Head of caudate nucleus (tissue), 42 donors: ENCODE data around the gene GRID1.

ENCODE experiments used
- DNase-seq, 42 donors: peaks; one replicate each; pipeline versions ENCODE4 v3.0.0 to v3.0.0-alpha.2; 2020 to 2021; ENCODE audit warnings: mixed read lengths in 7 of 42
- intact Hi-C: fragments of 100-400 bp; cut with DNase I; formaldehyde crosslinking; loops from one replicate; pipeline ENCODE4 v1.15.0; 2022

Gene GRID1

GRCh38 chr10:86025509-86025908, 341.1 kb downstream of the GRID1 start:
- no peak for DNase-seq
- intact Hi-C loops: no loop called here

DNA sequence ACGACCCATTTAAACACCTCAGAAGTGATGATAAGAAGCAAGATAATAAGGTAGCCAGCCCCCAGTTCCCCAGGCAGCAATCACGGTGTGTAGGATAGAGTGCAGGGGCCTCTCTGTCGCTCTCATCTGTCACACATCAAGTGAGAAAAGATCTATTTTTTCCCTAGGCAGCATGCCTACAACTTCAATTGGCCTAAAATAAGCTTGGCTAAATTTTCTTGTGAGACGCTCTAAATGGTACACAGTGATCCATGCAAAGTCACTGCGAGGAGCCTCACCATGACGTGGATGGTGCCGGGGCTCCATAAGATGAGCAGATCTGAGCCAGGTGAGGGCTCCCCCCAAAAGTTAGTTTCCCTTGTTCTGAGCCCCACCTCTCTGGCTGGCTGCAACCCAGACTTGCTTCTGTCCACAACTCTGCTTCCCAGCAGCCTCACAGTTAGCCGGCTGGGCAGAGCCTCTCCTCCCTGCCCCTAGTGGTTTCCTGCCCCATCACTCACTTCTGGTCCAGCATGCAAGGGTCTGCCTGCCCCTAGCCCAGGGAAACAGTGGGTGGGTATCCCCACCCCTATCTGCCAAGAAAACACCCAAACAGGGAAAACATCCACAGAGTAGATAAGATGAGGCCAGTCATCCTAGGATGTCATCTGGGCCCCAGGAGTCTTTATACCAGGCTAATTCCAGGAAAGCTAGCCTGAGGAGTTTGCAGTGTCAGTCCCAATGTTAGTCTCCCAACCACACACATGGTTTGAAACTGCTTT, 342.1 kb downstream of the GRID1 start:
- intact Hi-C loops: no loop called here

DNA sequence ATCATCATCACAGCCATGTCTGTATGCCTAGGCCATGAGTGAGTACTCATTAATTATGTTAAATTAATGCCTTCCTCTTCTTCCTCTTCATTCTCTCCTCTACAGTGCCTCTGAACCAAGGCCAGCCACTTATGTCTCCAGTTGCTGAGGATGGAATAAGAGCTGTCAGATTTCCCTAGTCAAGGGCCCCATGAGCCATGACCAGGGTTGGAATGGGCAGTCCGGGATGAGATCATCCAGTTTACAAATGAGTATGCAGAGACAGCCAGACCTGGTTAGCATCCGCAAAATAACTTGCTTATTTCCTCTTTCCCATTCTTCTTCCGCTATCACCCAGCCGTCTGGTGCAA, 342.7 kb downstream of the GRID1 start:
- intact Hi-C loops: no loop called here

More for the DNA sequence above, 342.1 kb downstream of the GRID1 start:
- DNase-seq: peak in 11 of 42 donors; percentile 16 to 65 (median 35)

GRCh38 chr10:86023336-86023735, 343.3 kb downstream of the GRID1 start:
- intact Hi-C loops: no loop called here
- no peak for DNase-seq

More for the DNA sequence above, 342.7 kb downstream of the GRID1 start:
- no peak for DNase-seq

- DNase-seq: no peak
- intact Hi-C loops: no loop called here
These were observed 343.7 kb downstream of the GRID1 start for GRCh38 chr10:86022906-86023305.

DNA sequence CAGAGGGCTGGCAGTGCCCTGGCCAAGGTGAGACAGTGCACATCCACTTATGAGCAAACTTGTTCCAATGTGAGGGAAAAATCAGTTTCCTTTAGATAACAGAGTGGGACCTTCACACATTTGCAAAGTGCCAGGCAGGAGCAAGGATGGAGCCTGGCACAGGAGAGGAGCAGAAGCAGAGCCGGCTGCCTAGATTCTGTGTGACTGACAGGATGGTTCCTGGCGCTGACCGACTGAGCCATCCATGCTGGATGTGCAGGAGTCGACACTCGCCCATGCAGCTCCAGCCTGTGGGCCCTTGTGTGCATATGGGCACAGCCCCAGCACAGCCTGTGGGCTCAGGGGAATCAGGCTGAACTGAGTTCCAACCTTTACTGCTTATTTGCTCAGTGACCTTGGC, 346.5 kb downstream of the GRID1 start:
- peak in 1 of 42 donors; percentile 38 for DNase-seq
- intact Hi-C loops: no loop called here

DNA sequence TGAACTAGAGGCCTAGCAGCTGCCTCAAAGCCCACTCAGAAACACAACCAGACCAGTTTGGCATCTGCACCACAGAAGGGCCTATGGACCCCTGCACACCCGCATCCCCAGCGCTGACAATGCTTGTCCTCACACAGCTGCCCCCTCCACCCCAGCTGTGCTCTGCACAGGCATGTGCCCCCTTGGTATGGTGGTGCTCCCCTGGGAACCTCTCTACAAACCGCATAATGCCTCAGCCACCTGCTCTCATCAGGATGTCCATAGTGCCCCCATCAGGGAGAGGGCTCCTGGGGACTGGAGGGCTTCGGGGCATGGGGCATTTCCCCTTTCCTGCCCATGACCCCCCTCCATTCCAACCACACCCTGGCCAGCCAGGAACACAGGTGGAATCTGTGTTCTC, 347.5 kb downstream of the GRID1 start:
- intact Hi-C loops: no loop called here
- no peak for DNase-seq

DNA sequence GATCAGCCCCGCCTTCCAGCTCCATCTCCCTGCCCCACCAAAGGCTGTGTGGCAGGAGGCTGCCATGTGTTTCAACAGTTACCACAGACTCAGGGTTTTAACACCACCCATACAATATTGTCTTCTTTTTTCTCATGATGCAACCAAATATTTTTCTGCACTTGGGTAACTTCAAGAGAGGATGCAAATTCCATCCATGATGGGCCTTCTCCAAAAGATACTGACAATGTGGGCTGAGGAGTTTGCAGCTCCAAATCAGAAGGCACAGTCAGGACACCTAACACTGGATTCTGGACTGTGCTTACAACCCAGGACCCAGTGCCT, 347.9 kb downstream of the GRID1 start:
- intact Hi-C loops: no loop called here
- DNase-seq: no peak

DNA sequence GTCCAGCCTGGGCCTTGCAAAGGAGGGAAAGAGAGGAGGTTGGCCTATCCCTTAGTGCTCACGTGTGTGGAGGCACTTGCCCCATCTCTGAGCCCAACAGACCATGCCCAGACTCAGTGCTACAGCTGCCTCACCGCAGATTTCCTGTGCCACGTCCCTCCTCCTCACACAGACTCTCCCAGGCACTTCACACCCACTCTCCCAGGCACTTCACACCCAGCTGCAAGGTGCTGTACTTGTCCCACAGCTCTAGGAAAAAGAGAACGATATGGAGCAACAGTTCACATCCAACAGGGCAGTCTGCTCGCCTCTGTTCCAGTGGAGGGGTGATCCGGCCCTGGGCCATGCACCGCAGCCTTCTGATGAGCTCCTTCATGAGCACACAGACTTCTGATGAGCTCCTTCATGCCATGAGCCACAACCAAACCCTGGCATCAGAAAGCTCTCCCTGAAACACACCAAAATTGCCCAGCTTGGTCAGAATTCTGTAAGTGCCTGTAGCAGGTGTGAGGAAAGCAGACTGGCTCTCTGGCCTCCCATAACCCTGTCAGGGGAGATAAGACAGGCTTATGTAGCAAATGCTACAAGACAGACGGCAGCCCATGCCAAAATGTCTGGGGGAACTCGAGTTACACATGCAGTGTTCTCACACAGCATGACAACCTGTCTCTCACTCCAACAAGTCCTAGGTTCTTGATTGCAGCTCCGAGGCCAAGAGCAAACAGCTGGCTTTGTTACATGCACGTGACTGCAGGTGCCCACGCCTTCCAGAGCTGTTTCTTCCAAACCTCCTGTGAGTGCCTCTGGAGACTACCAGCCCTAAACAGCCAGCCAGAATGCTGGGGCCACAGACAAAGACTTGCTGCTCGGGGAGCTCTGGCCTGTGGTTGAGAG, 348.5 kb downstream of the GRID1 start:
- DNase-seq: peak in 35 of 42 donors; percentile 21 to 87 (median 59)
- intact Hi-C loops: no loop called here

DNA sequence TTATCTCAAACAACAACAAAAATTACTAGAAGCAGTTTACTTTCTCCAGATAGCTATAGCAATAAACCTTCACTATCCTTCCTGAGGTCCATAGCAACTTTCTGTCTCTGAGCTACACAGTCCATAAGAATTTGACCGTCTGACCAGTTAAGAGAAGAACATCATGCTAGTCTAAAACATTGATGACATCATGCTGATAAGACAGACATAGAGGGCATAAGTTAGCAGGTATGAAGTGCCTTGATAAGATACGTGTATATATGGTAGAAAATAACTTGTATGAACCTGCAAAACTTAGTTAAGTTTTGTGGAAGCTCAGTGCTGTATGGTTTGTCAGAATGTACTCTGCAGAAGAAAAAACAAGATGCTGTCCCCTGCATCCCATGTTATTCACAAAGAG, 353.0 kb downstream of the GRID1 start:
- intact Hi-C loops: no loop called here
- no peak for DNase-seq

DNA sequence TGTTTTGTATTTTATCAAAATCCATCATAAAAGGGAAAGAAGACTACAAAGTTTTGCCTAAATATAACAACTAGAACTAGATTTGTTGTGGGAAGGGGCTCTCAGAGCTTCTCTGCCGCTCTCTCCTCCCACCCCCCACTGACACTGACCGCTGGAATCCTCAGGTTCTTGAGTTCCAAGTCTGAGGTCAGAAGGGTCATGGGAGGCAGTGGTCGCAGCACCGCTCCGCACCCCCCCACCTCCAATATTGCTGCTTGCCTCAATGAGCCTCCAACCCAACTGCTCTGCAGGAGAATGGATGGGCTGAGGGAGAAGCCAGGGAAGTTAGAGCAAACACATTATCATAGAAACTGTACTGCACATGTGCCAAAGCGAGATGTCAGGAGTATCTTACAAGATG, 359.4 kb downstream of the GRID1 start:
- intact Hi-C loops: no loop called here
- DNase-seq: no peak

DNA sequence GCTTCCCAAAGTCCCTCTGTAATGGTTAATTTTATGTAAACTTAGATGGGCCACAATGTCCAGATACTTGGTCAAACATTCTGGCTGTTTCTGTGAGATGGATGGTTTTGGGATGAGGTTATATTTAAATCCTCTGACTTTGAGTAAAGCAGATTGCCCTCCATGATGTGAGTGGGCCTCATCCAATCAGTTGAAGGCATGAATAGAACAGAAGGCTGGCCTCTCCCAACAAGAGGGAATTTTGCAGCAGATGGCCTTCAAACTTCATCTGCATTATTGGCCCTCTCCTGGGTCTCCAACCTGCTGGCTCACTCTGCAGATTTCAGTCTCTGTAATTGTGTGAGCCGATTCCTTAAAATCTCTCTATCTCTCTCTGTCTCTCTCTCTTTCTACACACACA, 362.3 kb downstream of the GRID1 start:
- DNase-seq: no peak
- intact Hi-C loops: no loop called here

DNA sequence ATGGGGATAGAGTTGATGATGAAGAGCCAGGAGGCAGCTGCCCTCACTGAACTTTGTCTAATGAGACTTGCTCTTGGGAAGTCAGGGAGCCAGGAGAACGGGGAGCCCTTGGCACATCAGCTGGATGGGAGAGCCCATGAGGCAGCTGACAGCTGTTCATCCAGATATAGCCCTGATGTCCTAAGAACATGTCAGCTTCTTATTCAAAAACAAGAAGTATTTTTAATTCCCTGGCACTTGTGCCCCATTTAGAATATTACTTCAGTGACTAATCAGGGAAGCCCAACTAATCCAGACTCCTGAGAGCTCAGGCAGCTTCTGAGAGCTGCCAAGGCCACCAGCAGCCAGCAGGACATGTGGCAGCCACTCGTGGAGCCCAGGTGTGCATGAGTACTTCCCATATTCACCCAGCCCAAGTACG, 363.4 kb downstream of the GRID1 start:
- intact Hi-C loops: no loop called here
- no peak for DNase-seq

GRCh38 chr10:86001521-86001920, 365.1 kb downstream of the GRID1 start:
- intact Hi-C loops: no loop called here
- DNase-seq: peak in 4 of 42 donors; percentile 27 to 63 (median 28)

GRCh38 chr10:85997544-85997943, 369.1 kb downstream of the GRID1 start:
- intact Hi-C loops: loop anchor here (10.0 kb wide), 1 partner anchor 377 kb away; no protein-coding TSS in a partner anchor
- no peak for DNase-seq

GRCh38 chr10:85995791-85996190, 370.8 kb downstream of the GRID1 start:
- peak in 35 of 42 donors; percentile 15 to 80 (median 52) for DNase-seq
- intact Hi-C loops: loop anchor here (10.0 kb wide), 1 partner anchor 379 kb away; no protein-coding TSS in a partner anchor

GRCh38 chr10:85993840-85994507, 372.6 kb downstream of the GRID1 start:
- peak in 2 of 42 donors; percentile 35 to 37 for DNase-seq
- intact Hi-C loops: loop anchor here (10.0 kb wide), 1 partner anchor 381 kb away; no protein-coding TSS in a partner anchor

DNA sequence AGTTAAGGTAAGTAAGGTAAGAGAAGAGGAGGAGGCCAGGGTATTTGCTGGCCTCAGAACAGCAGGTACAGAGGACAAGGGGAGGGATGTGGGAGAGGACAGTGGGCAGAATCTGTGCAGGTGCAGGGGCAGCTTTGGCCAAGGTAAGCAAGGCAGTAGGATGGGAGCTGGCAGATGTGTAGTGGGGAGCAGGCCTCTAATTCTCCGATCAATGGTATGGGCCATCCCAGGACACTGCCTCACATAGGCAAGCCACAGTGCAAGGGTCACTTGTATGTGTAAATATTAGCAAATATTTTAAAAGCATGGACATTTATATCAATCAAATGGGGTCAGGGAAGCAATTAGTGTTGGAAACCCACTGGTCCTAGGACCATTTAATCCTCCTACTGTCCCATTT, 373.5 kb downstream of the GRID1 start:
- peak in 2 of 42 donors; percentile 8 to 29 for DNase-seq
- intact Hi-C loops: loop anchor here (10.0 kb wide), 1 partner anchor 382 kb away; no protein-coding TSS in a partner anchor

DNA sequence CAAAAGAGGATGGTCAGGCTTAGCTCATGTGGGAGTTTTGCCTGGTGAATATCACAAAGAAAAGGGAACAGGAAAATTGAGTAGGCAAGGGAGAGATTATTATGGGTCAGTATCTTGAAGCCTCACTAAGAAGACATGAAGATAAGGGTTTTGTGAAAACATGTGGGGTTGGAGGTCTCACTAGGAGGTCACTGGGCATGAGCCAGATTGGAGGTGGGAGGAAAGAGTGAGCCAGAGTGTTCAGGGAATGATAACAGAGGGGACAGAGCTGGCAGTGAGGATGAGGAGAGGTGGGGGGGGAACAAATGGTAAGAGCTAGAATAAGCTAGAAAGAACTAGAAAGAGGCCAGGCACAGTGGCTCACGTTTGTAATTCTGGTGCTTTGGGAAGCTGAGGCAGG, 374.3 kb downstream of the GRID1 start:
- intact Hi-C loops: loop anchor here (10.0 kb wide), 1 partner anchor 382 kb away; no protein-coding TSS in a partner anchor
- DNase-seq: no peak

DNA sequence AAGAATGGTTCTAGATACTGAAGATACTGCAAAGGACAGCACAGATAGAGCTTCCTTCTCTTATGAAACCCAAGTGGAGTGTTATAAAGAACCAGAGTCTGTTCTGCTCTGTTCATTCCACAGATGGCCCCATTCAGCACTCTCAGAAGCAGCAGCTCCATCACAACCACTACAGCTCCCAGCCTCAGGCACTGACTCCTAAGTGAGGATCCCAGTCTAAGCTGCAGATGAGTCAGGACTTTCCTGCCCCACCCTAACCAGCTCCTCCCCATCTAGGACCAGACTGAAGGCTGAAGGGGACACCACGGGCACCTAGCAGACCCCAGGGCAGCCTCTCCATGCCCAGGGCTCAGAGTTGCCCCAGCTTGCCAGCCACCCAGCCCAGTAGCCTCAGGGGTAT, 379.8 kb downstream of the GRID1 start:
- no peak for DNase-seq
- intact Hi-C loops: no loop called here
